ENCODE data around the gene ACSM5. TPM values are rescaled to one million over a fixed set of nuclear protein-coding genes. Genes with fewer than 3 reads are reported as not detected.

Gene ACSM5
- total and polyA plus RNA-seq, 2 of the 4 experiments (the other 2 are of a cell fraction), result not detected

DNA sequence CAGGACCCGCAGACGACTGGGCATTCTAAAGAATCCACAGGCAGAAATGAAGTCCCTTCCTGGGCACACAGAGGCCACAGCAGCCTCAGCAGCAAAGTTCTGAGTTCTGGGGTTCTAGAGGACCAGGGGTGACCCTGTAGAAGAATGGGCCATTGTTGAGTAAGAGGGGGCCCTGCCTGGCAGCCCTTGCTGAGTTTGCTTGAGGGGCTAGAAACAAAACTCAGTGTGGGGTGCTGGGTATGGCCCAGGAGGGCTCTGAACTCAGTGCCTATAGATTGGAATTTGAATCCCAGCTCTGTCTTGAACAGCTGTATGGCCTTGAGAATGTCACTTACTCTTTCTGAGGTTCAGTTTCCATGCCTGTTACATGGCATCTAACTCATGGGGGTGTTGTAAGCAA is 4.7 kb upstream of the ACSM5 start, which contains the start of gene PDILT:
Gene PDILT (minus strand): TSS at position 101 of the 400 bp plus-strand sequence. CDS start 5,437 bp downstream, outside the sequence.
- Histone ChIP-seq H3K27me3 (ENCODE audit: control insufficient read depth, insufficient read depth, low read length) (no peaks in the 10 kb centered on the region), H3K27ac (ENCODE audit: insufficient read depth, low read length) (no peak within 1 kb of the TSS), H2BK120ac (ENCODE audit: low read depth, low read length) (no peak within 1 kb of the TSS), H3K23ac (ENCODE audit: low read depth, low read length) (no peak within 1 kb of the TSS), H2BK5ac (ENCODE audit: low read depth, low read length, poor library complexity, severe bottlenecking) (no peak within 1 kb of the TSS), H3K14ac (replicated peaks; ENCODE audit: low read depth, low read length) (no peak within 1 kb of the TSS), H2AK9ac (replicated peaks; ENCODE audit: low read depth, low read length, poor library complexity) (no peak within 1 kb of the TSS), H3K9me3 (ENCODE audit: control insufficient read depth, insufficient read depth, low read length) (peaks cover 9% of the 10 kb centered on the region; the same call in 1 of the 2 replicates), H3K79me1 (ENCODE audit: low read depth in 1 of 2, low read length in 2 of 2) (no peaks in the 10 kb centered on the region), H3K4me1 (ENCODE audit: control insufficient read depth, insufficient read depth, low read length) (no peaks in the 10 kb centered on the region), H3K4ac (ENCODE audit: low read depth, low read length) (no peak within 1 kb of the TSS), H3K18ac (ENCODE audit: low read depth, low read length) (no peak within 1 kb of the TSS), H3K56ac (ENCODE audit: extremely low read depth, insufficient read depth, low read length) (no peak within 1 kb of the TSS), H2BK15ac (ENCODE audit: low read depth, low read length) (no peak within 1 kb of the TSS), H4K91ac (ENCODE audit: insufficient read depth, low read depth, low read length) (no peak within 1 kb of the TSS), H2AK5ac (ENCODE audit: low read depth, low read length) (no peak within 1 kb of the TSS), H4K5ac (ENCODE audit: low read depth, low read length) (no peak within 1 kb of the TSS), H2BK20ac (ENCODE audit: low read depth, low read length) (no peak within 1 kb of the TSS), H4K20me1 (ENCODE audit: insufficient read depth, low read length) (no peaks in the 10 kb centered on the region), H2AFZ (replicated peaks; ENCODE audit: low read length, poor library complexity) (no peak within 1 kb of the TSS), H4K8ac (ENCODE audit: low read depth in 2 of 2, low read length in 2 of 2) (no peak within 1 kb of the TSS), H3K4me3 (ENCODE audit: insufficient read depth, low read depth, low read length) (no peak within 1 kb of the TSS), H3K9ac (ENCODE audit: low read depth, low read length) (no peak within 1 kb of the TSS), H3K4me2 (ENCODE audit: low read depth, low read length) (no peak within 1 kb of the TSS), H3K9me1 (ENCODE audit: insufficient read depth, low read length) (no peaks in the 10 kb centered on the region), H3K36me3 (ENCODE audit: control insufficient read depth, insufficient read depth, low read length) (no peaks in the 10 kb centered on the region)
- in situ Hi-C loops (cut with MboI; ENCODE audit: low sequenced_read_pairs) (no loop called here), dilution Hi-C loops (cut with HindIII; ENCODE audit: low sequenced_read_pairs, unreplicated experiment) (no loop called here), intact Hi-C loops (cut with micrococcal nuclease) (no loop called here)
- no peak for DNase-seq
- WGBS, 2 experiments (ENCODE audit: extremely low coverage in 2 of 2, insufficient read length in 1 of 2), result 88% methylated on average over 2 of the region's 2 CpGs; no CpG with 5 or more reads in 1 of the 2 experiments
- POLR2A ChIA-PET (ENCODE audit: unreplicated experiment), result no interaction called here
- no TSS peak for BruUV-seq (replicated peaks)
- ATAC-seq (ENCODE audit: low read depth), result no peak
- TF ChIP-seq MAFK (IDR thresholded peaks at IDR 0.05; ENCODE audit: low read depth, low read length), result no peak
- CTCF ChIA-PET, result no interaction called here
